Neural progenitor cell (in vitro differentiated cells): Measurements from ENCODE around the gene SEZ6L.

Experiments
- CTCF ChIP-seq: fragments of 200-600 bp; sonication (generic); IDR thresholded peaks from 2 replicates; pipeline ENCODE4 v1.5.1; 2017; ENCODE audit warnings: antibody characterized with exemption, mild to moderate bottlenecking
- EZH2 ChIP-seq: fragments of 200-600 bp; sonication (generic); IDR thresholded peaks from 2 replicates; pipeline ENCODE4 v1.6.1; 2017; ENCODE audit warnings: antibody characterized with exemption, mild to moderate bottlenecking, moderate library complexity
- EZH2phosphoT487 ChIP-seq: fragments of 200-600 bp; sonication (generic); IDR thresholded peaks from 2 replicates; pipeline ENCODE4 v1.6.1; 2017; ENCODE audit warnings: antibody characterized with exemption

GRCh38 chr22:26391091-26391490, 221.8 kb downstream of the SEZ6L start:
- TF ChIP-seq CTCF (no peak), EZH2 (no peak), EZH2phosphoT487 (no peak)
